HL-60 (cell line): ENCODE measurements around the gene ESD.

Experiments used
- DNase-seq, 2 experiments: peaks; one replicate each; pipeline ENCODE4 v3.0.0-alpha.2; 2010 to 2020; ENCODE audit warnings: low read depth in 1 of 2, low spot score in 1 of 2
- H3K27ac ChIP-seq: fragments of 250-450 bp; sonication (Bioruptor Pico); replicated peaks from 2 replicates; pipeline ENCODE4 v1.5.1; 2020; ENCODE audit warnings: mild to moderate bottlenecking, moderate library complexity
- H3K27me3 ChIP-seq: fragments of 250-450 bp; sonication (Bioruptor Pico); 2 replicates; pipeline ENCODE4 v1.5.1; 2021; ENCODE audit warnings: mild to moderate bottlenecking, moderate library complexity; ENCODE audit not compliant: insufficient read depth, poor library complexity, severe bottlenecking
- H3K4me3 ChIP-seq: replicated peaks from 2 replicates; pipeline ENCODE4 v1.5.1; 2011; ENCODE audit warnings: mild to moderate bottlenecking, control low read depth, low read length; ENCODE audit not compliant: insufficient read depth
- CTCF ChIP-seq: IDR thresholded peaks from one replicate; pipeline ENCODE4 v1.5.1; 2011; ENCODE audit warnings: low read length, control low read depth, inconsistent platforms; ENCODE audit not compliant: insufficient read depth
- GABPA ChIP-seq: IDR thresholded peaks from 2 replicates; pipeline ENCODE4 v1.6.1; 2012; ENCODE audit warnings: low read depth
- POLR2AphosphoS5 ChIP-seq: IDR thresholded peaks from 2 replicates; pipeline ENCODE4 v1.6.1; 2012; ENCODE audit warnings: low read depth
- REST ChIP-seq: IDR thresholded peaks from 2 replicates; pipeline ENCODE4 v1.6.1; 2012; ENCODE audit warnings: low read depth; ENCODE audit not compliant: insufficient replicate concordance
- SPI1 ChIP-seq: IDR thresholded peaks from 2 replicates; pipeline ENCODE4 v1.6.1; 2012; ENCODE audit warnings: low read depth, mild to moderate bottlenecking, borderline replicate concordance

ESD gene

GRCh38 chr13:46783504-46783903 is 13.5 kb downstream of the ESD start:
- no peak overlapping the region for H3K4me3 ChIP-seq
- no peaks in the 10 kb centered on the region for H3K27me3 ChIP-seq
- DNase-seq: no peak
- H3K27ac ChIP-seq: no peak overlapping the region
- no peak for TF ChIP-seq REST
- no peak for TF ChIP-seq GABPA
- TF ChIP-seq SPI1: no peak
- TF ChIP-seq CTCF: no peak
- no peak for TF ChIP-seq POLR2AphosphoS5

GRCh38 chr13:46782691-46783090 is 14.3 kb downstream of the ESD start:
- no peaks in the 10 kb centered on the region for H3K27me3 ChIP-seq
- no peak overlapping the region for H3K4me3 ChIP-seq
- TF ChIP-seq SPI1 (no peak), GABPA (no peak), REST (no peak), CTCF (no peak), POLR2AphosphoS5 (no peak)
- no peak overlapping the region for H3K27ac ChIP-seq
- no peak for DNase-seq

- Histone ChIP-seq H3K27me3 (no peaks in the 10 kb centered on the region), H3K4me3 (no peak overlapping the region), H3K27ac (no peak overlapping the region)
- TF ChIP-seq GABPA (no peak), CTCF (no peak), SPI1 (no peak), POLR2AphosphoS5 (no peak), REST (no peak)
- DNase-seq: no peak
These were observed 14.9 kb downstream of the ESD start for GRCh38 chr13:46782066-46782465.
